Measurements from ENCODE around the gene CYTH1.

DNA sequence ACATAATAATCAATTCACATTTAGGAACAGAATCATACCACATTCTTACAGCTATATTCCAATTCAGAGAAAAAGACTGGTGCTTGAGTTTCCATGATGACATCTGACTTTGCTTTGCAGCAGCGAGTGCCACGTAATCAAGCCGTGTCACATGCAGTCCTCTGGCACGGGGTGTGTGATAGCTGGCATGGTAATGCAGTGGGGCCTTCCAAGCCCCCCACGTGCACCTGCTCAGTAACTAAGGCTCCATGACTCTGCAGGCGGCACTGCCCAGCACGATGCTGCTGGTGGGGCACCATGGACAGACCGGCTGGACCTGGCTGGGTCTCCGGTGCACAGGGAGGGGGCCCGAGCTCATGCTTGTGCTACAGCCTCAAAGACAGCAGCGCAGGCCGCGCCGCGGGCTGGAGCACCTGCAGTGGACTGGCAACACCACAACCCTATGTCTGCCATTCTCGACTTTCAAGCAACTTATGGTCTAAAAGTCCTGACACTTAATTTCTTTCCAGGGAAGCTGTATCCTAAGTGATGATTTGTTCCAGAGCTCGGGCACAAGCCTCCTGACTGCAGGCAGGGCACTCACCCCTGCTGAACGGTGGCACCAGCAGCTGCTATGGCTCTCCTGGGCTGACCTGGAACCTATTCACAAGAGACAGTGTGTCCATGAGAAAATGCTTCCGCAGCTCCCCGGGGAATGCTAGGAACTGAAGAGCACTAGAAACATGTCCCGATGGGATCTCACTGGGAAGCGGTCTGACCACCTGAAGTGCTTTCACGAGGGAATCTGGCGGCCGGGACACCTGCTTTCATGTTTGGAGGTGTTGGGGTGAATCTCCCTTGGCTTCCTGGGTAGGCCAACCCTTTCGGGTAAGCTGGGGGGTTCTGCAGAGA lies 105.4 kb downstream of the CYTH1 start:
- TF ChIP-seq, protein P1, sequence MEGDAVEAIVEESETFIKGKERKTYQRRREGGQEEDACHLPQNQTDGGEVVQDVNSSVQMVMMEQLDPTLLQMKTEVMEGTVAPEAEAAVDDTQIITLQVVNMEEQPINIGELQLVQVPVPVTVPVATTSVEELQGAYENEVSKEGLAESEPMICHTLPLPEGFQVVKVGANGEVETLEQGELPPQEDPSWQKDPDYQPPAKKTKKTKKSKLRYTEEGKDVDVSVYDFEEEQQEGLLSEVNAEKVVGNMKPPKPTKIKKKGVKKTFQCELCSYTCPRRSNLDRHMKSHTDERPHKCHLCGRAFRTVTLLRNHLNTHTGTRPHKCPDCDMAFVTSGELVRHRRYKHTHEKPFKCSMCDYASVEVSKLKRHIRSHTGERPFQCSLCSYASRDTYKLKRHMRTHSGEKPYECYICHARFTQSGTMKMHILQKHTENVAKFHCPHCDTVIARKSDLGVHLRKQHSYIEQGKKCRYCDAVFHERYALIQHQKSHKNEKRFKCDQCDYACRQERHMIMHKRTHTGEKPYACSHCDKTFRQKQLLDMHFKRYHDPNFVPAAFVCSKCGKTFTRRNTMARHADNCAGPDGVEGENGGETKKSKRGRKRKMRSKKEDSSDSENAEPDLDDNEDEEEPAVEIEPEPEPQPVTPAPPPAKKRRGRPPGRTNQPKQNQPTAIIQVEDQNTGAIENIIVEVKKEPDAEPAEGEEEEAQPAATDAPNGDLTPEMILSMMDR (IDR thresholded peaks at IDR 0.05) = no peak
- TF ChIP-seq EZH2 (IDR thresholded peaks at IDR 0.05; ENCODE audit: borderline replicate concordance, insufficient read depth, low read depth, low read length, poor library complexity, severe bottlenecking) = no peak

All from B cell (primary cell).